ENCODE results near the gene KRI1.
A peak's percentile ranks its signal among the peaks of the same experiment; 100 is the strongest.

DNA sequence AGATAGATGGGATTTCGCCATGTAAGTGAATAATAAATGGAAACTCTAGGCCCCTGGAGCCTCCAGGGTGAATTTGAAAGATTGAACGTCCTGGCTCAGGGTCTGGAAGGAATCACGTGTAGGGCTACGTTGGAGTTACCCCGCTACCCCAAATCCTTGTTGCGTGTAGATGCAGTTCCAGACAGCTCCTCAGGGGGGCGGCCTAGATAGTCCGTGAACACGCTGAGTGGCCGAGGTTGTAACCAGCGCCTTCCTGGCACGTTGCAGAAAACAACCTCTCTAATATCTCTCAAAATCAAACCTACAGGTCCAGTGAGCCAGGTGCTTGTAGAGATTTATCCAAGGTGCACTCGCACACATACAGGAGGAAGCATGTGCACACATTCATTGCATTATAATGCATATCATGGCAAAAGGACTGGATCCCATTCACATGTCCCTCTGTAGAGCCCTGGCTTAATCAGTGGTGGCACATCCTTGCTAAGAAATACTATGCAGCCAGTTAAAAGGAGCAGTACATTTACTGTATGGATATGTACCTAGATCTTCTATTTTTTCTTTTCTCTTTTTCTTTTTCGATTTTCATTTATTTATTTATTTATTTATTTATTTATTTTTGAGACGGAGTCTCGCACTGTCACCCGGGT, 60.1 kb downstream of the KRI1 start:
- TF ChIP-seq JUND (IDR thresholded peaks at IDR 0.05) (no peak), RAD21 (IDR thresholded peaks at IDR 0.05; ENCODE audit: low read length) (peak; percentile 52)
- TF ChIP-seq, protein P1, sequence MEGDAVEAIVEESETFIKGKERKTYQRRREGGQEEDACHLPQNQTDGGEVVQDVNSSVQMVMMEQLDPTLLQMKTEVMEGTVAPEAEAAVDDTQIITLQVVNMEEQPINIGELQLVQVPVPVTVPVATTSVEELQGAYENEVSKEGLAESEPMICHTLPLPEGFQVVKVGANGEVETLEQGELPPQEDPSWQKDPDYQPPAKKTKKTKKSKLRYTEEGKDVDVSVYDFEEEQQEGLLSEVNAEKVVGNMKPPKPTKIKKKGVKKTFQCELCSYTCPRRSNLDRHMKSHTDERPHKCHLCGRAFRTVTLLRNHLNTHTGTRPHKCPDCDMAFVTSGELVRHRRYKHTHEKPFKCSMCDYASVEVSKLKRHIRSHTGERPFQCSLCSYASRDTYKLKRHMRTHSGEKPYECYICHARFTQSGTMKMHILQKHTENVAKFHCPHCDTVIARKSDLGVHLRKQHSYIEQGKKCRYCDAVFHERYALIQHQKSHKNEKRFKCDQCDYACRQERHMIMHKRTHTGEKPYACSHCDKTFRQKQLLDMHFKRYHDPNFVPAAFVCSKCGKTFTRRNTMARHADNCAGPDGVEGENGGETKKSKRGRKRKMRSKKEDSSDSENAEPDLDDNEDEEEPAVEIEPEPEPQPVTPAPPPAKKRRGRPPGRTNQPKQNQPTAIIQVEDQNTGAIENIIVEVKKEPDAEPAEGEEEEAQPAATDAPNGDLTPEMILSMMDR (IDR thresholded peaks at IDR 0.05): peak; percentile 76

All from SK-N-SH (cell line).